Ishikawa (cell line): ENCODE data around the gene IGF2BP1.

Experiments used
- EP300 ChIP-seq: IDR thresholded peaks from 2 replicates; pipeline ENCODE4 v1.6.1; 2012; ENCODE audit warnings: borderline replicate concordance
- RAD21 ChIP-seq: IDR thresholded peaks from 2 replicates; pipeline ENCODE4 v1.6.1; 2012; ENCODE audit warnings: low read depth
- YY1 ChIP-seq: IDR thresholded peaks from 2 replicates; pipeline ENCODE4 v1.6.1; 2012; ENCODE audit warnings: low read depth
- TF ChIP-seq, protein P1 (sequence below): IDR thresholded peaks from 2 replicates; pipeline ENCODE4 v1.6.1; 2012; ENCODE audit warnings: low read depth, mild to moderate bottlenecking
- TF ChIP-seq, protein P2 (sequence below): IDR thresholded peaks from 2 replicates; pipeline ENCODE4 v1.6.1; 2012

DNA sequence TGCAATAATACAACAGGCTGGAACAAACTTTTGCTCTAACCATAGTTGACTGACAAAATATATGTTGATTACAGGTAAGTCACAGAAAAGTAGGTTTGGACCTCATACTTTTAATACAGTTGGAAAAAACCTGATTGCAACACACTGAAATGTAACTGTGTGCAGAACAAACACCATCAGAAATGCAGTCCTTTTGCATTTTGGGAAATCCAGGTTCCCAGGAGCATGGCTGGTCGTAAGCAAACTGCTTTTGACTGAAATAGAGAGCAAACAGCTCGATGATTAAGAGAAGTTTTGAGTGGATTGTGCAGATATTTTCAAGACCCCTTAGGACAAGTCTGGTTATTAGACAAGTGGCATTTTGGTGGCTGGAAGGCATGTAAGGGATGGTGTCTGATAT lies 8.0 kb downstream of the IGF2BP1 start:
- TF ChIP-seq, protein P1, sequence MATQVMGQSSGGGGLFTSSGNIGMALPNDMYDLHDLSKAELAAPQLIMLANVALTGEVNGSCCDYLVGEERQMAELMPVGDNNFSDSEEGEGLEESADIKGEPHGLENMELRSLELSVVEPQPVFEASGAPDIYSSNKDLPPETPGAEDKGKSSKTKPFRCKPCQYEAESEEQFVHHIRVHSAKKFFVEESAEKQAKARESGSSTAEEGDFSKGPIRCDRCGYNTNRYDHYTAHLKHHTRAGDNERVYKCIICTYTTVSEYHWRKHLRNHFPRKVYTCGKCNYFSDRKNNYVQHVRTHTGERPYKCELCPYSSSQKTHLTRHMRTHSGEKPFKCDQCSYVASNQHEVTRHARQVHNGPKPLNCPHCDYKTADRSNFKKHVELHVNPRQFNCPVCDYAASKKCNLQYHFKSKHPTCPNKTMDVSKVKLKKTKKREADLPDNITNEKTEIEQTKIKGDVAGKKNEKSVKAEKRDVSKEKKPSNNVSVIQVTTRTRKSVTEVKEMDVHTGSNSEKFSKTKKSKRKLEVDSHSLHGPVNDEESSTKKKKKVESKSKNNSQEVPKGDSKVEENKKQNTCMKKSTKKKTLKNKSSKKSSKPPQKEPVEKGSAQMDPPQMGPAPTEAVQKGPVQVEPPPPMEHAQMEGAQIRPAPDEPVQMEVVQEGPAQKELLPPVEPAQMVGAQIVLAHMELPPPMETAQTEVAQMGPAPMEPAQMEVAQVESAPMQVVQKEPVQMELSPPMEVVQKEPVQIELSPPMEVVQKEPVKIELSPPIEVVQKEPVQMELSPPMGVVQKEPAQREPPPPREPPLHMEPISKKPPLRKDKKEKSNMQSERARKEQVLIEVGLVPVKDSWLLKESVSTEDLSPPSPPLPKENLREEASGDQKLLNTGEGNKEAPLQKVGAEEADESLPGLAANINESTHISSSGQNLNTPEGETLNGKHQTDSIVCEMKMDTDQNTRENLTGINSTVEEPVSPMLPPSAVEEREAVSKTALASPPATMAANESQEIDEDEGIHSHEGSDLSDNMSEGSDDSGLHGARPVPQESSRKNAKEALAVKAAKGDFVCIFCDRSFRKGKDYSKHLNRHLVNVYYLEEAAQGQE: no peak
- TF ChIP-seq EP300 (no peak), RAD21 (no peak), YY1 (no peak)
- TF ChIP-seq, protein P2, sequence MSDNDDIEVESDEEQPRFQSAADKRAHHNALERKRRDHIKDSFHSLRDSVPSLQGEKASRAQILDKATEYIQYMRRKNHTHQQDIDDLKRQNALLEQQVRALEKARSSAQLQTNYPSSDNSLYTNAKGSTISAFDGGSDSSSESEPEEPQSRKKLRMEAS: no peak
